GM19468 (cell line): Measurements from ENCODE around the gene TRPC6.

Experiments
- ATAC-seq: cut with Tn5 transposase; IDR thresholded peaks from one replicate; pipeline ENCODE4 v1.9.1; 2021; ENCODE audit warnings: mild to moderate bottlenecking, moderate library complexity, moderate number of reproducible peaks; ENCODE audit not compliant: unreplicated experiment; ENCODE audit errors: extremely low read depth

TRPC6 gene

GRCh38 chr11:101428918-101429317 is 154.9 kb downstream of the TRPC6 start:
- no peak for ATAC-seq

- no peak for ATAC-seq
Measured at GRCh38 chr11:101407324-101407723, 176.5 kb downstream of the TRPC6 start.
